Loucy (cell line): ENCODE results near the gene MYO18B.

Experiments
- H2AFZ ChIP-seq: fragments of 200-600 bp; sonication (generic); 2 replicates; pipeline ENCODE4 v1.6.0; 2016; ENCODE audit warnings: antibody characterized with exemption, mild to moderate bottlenecking, low read length, moderate library complexity
- H3F3A ChIP-seq: fragments of 200-600 bp; 2 replicates; pipeline ENCODE4 v1.6.0; 2016; ENCODE audit warnings: antibody characterized with exemption, low read depth, mild to moderate bottlenecking
- H3K27me3 ChIP-seq: fragments of 200-600 bp; sonication (generic); 2 replicates; pipeline ENCODE4 v1.6.1; 2014; ENCODE audit warnings: low read length, mild to moderate bottlenecking; ENCODE audit not compliant: insufficient read depth, poor library complexity, severe bottlenecking
- H3K36me3 ChIP-seq: fragments of 200-600 bp; sonication (generic); 2 replicates; pipeline ENCODE4 v1.6.1; 2016; ENCODE audit warnings: low read length; ENCODE audit not compliant: insufficient read depth
- H3K4me1 ChIP-seq: fragments of 200-600 bp; sonication (generic); 2 replicates; pipeline ENCODE4 v1.5.1; 2014; ENCODE audit warnings: low read length, mild to moderate bottlenecking; ENCODE audit not compliant: insufficient read depth, poor library complexity, severe bottlenecking
- H3K4me2 ChIP-seq: fragments of 200-600 bp; sonication (generic); 2 replicates; pipeline ENCODE4 v1.6.0; 2014; ENCODE audit warnings: antibody characterized with exemption, low read length, low read depth, mild to moderate bottlenecking; ENCODE audit not compliant: poor library complexity, severe bottlenecking
- H3K4me3 ChIP-seq: fragments of 200-600 bp; sonication (generic); 2 replicates; pipeline ENCODE4 v1.5.1; 2014; ENCODE audit warnings: low read length, mild to moderate bottlenecking, mixed read lengths; ENCODE audit not compliant: poor library complexity, severe bottlenecking
- H3K79me2 ChIP-seq: fragments of 200-600 bp; sonication (generic); 2 replicates; pipeline ENCODE4 v1.6.1; 2014; ENCODE audit warnings: low read length; ENCODE audit not compliant: insufficient read depth
- H3K9ac ChIP-seq: fragments of 200-600 bp; sonication (generic); 2 replicates; pipeline ENCODE4 v1.6.0; 2014; ENCODE audit warnings: mild to moderate bottlenecking, low read depth, low read length, moderate library complexity; ENCODE audit not compliant: poor library complexity, severe bottlenecking
- H3K9me2 ChIP-seq: fragments of 200-600 bp; sonication (generic); replicated peaks from 2 replicates; pipeline ENCODE4 v1.6.1; 2016; ENCODE audit warnings: low read depth, low read length, mixed read lengths
- H3K9me3 ChIP-seq: fragments of 200-600 bp; sonication (generic); 2 replicates; pipeline ENCODE4 v1.6.1; 2014; ENCODE audit warnings: mild to moderate bottlenecking, antibody characterized with exemption, low read length, low read depth; ENCODE audit not compliant: insufficient read depth
- H4K20me1 ChIP-seq: fragments of 200-600 bp; sonication (generic); 2 replicates; pipeline ENCODE4 v1.6.0; 2014; ENCODE audit warnings: antibody characterized with exemption, low read length, mild to moderate bottlenecking; ENCODE audit not compliant: insufficient read depth, poor library complexity, severe bottlenecking
- EZH2phosphoT487 ChIP-seq: fragments of 200-600 bp; IDR thresholded peaks from 2 replicates; pipeline ENCODE4 v1.6.1; 2018; ENCODE audit warnings: antibody characterized with exemption, mild to moderate bottlenecking, moderate library complexity, borderline replicate concordance
- TF ChIP-seq, protein P1 (sequence below): fragments of 200-600 bp; sonication (generic); conservative IDR thresholded peaks from 2 replicates; pipeline ENCODE4 v1.5.1; 2014; ENCODE audit warnings: mild to moderate bottlenecking, antibody characterized with exemption, low read length

Gene MYO18B

DNA sequence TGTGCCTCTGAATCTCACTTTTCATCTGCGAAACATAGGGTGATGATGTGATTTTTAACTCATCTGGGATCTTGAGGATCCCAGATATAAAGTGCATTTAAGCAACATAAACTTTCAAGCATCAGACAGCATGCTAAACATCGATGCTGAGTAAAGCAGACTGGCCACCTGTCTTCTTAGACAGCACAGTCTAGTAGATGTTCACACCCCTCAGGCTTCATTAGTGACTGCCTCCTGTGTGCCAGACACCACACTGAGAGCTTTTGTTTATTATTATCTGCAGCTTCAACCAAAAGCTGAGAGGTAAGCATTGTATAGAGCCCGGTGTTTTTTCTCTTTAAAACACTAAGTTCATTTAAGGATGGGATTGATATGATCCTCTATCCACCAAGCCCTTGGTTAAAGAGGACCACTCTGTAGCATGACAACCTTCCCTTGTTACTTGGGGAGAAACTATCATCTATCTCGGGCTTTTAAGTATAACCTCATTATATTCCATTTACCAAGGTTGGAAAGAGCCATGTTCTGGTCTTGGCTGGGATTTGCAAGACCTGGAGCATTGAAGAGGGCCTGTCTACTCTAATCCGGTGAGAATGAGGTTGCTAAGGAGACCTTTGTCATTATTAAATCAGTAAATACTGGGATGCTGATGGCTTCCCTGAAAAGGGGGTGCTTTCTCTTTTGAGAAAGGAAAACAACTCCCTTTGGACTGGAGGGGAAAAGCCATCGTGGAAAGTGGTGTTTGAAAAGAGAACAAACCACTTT is 313.0 kb downstream of the MYO18B start:
- Histone ChIP-seq H2AFZ (no peak overlapping the region), H3K9me2 (no peaks in the 10 kb centered on the region), H3K79me2 (no peaks in the 10 kb centered on the region), H4K20me1 (no peaks in the 10 kb centered on the region), H3K27me3 (no peaks in the 10 kb centered on the region), H3K4me1 (no peaks in the 10 kb centered on the region), H3K9ac (no peak overlapping the region), H3K4me3 (no peak overlapping the region), H3K4me2 (no peak overlapping the region), H3K36me3 (no peaks in the 10 kb centered on the region), H3F3A (no peaks in the 10 kb centered on the region), H3K9me3 (no peaks in the 10 kb centered on the region)
- TF ChIP-seq, protein P1, sequence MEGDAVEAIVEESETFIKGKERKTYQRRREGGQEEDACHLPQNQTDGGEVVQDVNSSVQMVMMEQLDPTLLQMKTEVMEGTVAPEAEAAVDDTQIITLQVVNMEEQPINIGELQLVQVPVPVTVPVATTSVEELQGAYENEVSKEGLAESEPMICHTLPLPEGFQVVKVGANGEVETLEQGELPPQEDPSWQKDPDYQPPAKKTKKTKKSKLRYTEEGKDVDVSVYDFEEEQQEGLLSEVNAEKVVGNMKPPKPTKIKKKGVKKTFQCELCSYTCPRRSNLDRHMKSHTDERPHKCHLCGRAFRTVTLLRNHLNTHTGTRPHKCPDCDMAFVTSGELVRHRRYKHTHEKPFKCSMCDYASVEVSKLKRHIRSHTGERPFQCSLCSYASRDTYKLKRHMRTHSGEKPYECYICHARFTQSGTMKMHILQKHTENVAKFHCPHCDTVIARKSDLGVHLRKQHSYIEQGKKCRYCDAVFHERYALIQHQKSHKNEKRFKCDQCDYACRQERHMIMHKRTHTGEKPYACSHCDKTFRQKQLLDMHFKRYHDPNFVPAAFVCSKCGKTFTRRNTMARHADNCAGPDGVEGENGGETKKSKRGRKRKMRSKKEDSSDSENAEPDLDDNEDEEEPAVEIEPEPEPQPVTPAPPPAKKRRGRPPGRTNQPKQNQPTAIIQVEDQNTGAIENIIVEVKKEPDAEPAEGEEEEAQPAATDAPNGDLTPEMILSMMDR = no peak
- no peak for TF ChIP-seq EZH2phosphoT487

DNA sequence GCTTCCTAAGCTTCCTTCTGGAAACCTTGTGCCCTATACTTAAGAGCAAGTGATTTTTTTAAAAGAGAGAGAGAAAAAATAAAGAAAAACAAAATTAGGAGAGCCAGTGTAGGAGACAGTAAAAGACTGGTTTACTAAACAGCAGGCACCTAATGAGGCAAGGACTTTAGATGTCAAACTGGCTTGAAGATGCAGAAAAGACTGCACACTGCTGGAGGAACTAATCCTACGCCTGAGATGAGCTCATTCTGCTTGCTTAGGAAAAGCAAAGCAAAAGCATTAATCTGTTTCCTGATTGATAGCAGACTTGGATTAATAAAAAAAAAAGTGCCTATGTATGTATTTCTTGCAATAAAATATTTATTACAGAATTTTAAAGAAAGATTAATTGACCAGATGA is 313.7 kb downstream of the MYO18B start:
- H3K4me1 ChIP-seq = no peaks in the 10 kb centered on the region
- H3K4me3 ChIP-seq = no peak overlapping the region
- H3F3A ChIP-seq = no peaks in the 10 kb centered on the region
- no peaks in the 10 kb centered on the region for H3K36me3 ChIP-seq
- H4K20me1 ChIP-seq = no peaks in the 10 kb centered on the region
- no peaks in the 10 kb centered on the region for H3K79me2 ChIP-seq
- H3K27me3 ChIP-seq = no peaks in the 10 kb centered on the region
- H3K9ac ChIP-seq = no peak overlapping the region
- H2AFZ ChIP-seq = no peak overlapping the region
- no peak for TF ChIP-seq EZH2phosphoT487
- TF ChIP-seq, protein P1 = no peak
- no peaks in the 10 kb centered on the region for H3K9me3 ChIP-seq
- no peaks in the 10 kb centered on the region for H3K9me2 ChIP-seq
- no peak overlapping the region for H3K4me2 ChIP-seq

DNA sequence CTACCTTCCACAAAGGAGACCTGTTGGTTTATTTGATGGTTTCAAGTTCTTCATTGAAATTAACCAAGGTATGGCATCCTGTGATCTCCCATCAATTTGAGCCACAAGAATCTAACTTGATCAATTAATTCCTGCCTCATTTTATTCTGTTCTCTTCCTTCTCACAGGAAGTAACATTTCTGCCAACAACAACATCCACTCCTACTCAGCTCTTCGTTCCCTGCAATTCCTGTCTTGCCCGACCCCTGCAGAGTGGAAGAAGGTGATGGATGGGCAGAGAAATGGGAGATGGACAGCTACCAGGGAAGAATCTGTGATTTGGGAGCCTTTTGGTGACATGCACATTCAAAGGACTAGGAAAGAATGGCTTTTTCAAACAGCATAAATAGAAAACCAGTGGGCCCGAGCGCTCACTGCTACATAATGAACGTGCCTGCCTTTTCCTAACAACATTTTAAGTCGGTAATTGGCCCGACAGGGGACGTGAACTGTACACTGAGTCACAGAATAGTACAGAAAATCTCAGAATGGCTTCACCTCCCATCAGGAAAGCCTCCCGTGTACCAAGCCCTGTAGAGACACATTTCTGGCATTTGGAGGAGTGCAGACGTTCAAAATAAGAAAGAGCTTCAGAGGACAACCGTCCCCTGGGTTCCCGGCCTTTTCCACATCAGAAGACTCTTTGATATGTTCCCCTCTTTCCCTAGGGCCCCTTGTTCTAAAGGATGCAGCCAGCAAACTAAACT is 314.6 kb downstream of the MYO18B start:
- H3K9me3 ChIP-seq = no peaks in the 10 kb centered on the region
- TF ChIP-seq EZH2phosphoT487 = no peak

More for the DNA sequence above, 314.6 kb downstream of the MYO18B start:
- H3K4me1 ChIP-seq = no peaks in the 10 kb centered on the region
- no peaks in the 10 kb centered on the region for H3K9me2 ChIP-seq
- no peaks in the 10 kb centered on the region for H4K20me1 ChIP-seq
- H3K4me3 ChIP-seq = no peak overlapping the region
- H3K79me2 ChIP-seq = no peaks in the 10 kb centered on the region
- H2AFZ ChIP-seq = no peak overlapping the region
- no peaks in the 10 kb centered on the region for H3K36me3 ChIP-seq
- H3K4me2 ChIP-seq = no peak overlapping the region
- no peak overlapping the region for H3K9ac ChIP-seq
- no peaks in the 10 kb centered on the region for H3K27me3 ChIP-seq
- no peaks in the 10 kb centered on the region for H3F3A ChIP-seq
